Caco-2 (cell line): ENCODE measurements around the gene PSMB3. TPM values are rescaled to one million over a fixed set of nuclear protein-coding genes. Genes with fewer than 3 reads are reported as not detected.

Experiments
- BruUV-seq: library from RNA; stranded (reverse); fragments of 400-500 nt; replicated peaks from 2 replicates; lab custom pipeline; 2021; lab: Mats Ljungman, UMichigan
- CTCF ChIA-PET: fragments of 300-600 bp; sonication (Branson Sonifier 250); formaldehyde crosslinking; loops from one replicate; lab custom pipeline; 2022; ENCODE audit warnings: antibody characterized with exemption; lab: Charles Lee
- POLR2A ChIA-PET: fragments of 300-600 bp; sonication (Branson Sonifier 250); formaldehyde crosslinking; loops from one replicate; lab custom pipeline; 2022; ENCODE audit warnings: antibody characterized with exemption; lab: Charles Lee
- DNase-seq, 2 experiments: peaks; one replicate each; pipeline versions ENCODE4 v3.0.0 to v3.0.0-alpha.2; 2020 to 2022
- H3K27me3 ChIP-seq: replicated peaks from 2 replicates; pipeline ENCODE4 v1.6.0; 2011; ENCODE audit warnings: low read length; ENCODE audit not compliant: control insufficient read depth, insufficient read depth
- H3K36me3 ChIP-seq: 2 replicates; pipeline ENCODE4 v1.5.1; 2011; ENCODE audit warnings: low read length; ENCODE audit not compliant: control insufficient read depth, insufficient read depth
- H3K4me1 ChIP-seq: fragments of 250-450 bp; sonication (Bioruptor Pico); 2 replicates; pipeline ENCODE4 v1.5.1; 2020; ENCODE audit warnings: mild to moderate bottlenecking
- H3K4me3 ChIP-seq: 2 replicates; pipeline ENCODE4 v1.5.1; 2011; ENCODE audit warnings: low read depth, mild to moderate bottlenecking, control low read depth, low read length
- H3K9me3 ChIP-seq: fragments of 250-450 bp; sonication (Bioruptor Pico); 2 replicates; pipeline ENCODE4 v1.5.1; 2020; ENCODE audit warnings: mild to moderate bottlenecking, moderate library complexity
- H3K27ac Mint-ChIP-seq: one replicate; pipeline ENCODE4 v1.8.0; 2022; ENCODE audit warnings: mixed read lengths; ENCODE audit not compliant: unreplicated experiment
- H3K27me3 Mint-ChIP-seq: one replicate; pipeline ENCODE4 v1.8.0; 2022; ENCODE audit warnings: mixed read lengths; ENCODE audit not compliant: insufficient read depth, unreplicated experiment
- H3K36me3 Mint-ChIP-seq: one replicate; pipeline ENCODE4 v1.8.0; 2022; ENCODE audit warnings: mild to moderate bottlenecking, mixed read lengths; ENCODE audit not compliant: insufficient read depth, unreplicated experiment
- H3K4me1 Mint-ChIP-seq: one replicate; pipeline ENCODE4 v1.8.0; 2022; ENCODE audit warnings: low read depth, mixed read lengths; ENCODE audit not compliant: unreplicated experiment
- H3K4me3 Mint-ChIP-seq: one replicate; pipeline ENCODE4 v1.8.0; 2022; ENCODE audit warnings: mild to moderate bottlenecking, moderate library complexity, mixed read lengths; ENCODE audit not compliant: unreplicated experiment
- H3K9me3 Mint-ChIP-seq: one replicate; pipeline ENCODE4 v1.8.0; 2022; ENCODE audit warnings: mixed read lengths; ENCODE audit not compliant: unreplicated experiment
- CTCF ChIP-seq, 2 experiments: fragments of 200-600 bp in 1 of 2; IDR thresholded peaks; 1 replicate in 1 of 2; 2 replicates in 1 of 2; pipeline versions ENCODE4 v1.5.1 to v1.8.0; 2011 to 2022; ENCODE audit warnings: antibody characterized with exemption in 1 of 2, control low read depth in 1 of 2, inconsistent platforms in 1 of 2, low read depth in 1 of 2, low read length in 1 of 2, mild to moderate bottlenecking in 1 of 2, moderate library complexity in 1 of 2; ENCODE audit not compliant: insufficient read depth in 1 of 2, severe bottlenecking in 1 of 2, unreplicated experiment in 1 of 2
- intact Hi-C: fragments of 100-400 bp; cut with micrococcal nuclease; formaldehyde crosslinking; loops from one replicate; pipeline ENCODE4 v1.10.0; 2022; ENCODE audit not compliant: unreplicated experiment
- total RNA-seq: library from RNA; stranded (reverse); gene quantifications from 2 replicates; pipeline ENCODE4 v1.2.3, GENCODE V29; 2022

PSMB3 gene
- total RNA-seq, 1 experiment from 2014 or later: 427 TPM

GRCh38 chr17:38712593-38712992 lies 39.9 kb upstream of the PSMB3 start:
- Histone ChIP-seq H3K27me3 (no peaks in the 10 kb centered on the region), H3K36me3 (peaks cover 8% of the 10 kb centered on the region), H3K4me1 (no peaks in the 10 kb centered on the region; the same call in 1 of the 2 replicates), H3K9me3 (no peaks in the 10 kb centered on the region), H3K4me3 (no peak overlapping the region)
- H3K27ac Mint-ChIP-seq: no peak overlapping the region
- intact Hi-C loops: no loop called here
- BruUV-seq: no TSS peak
- no peak overlapping the region for H3K4me3 Mint-ChIP-seq
- H3K9me3 Mint-ChIP-seq: no peaks in the 10 kb centered on the region
- no peaks in the 10 kb centered on the region for H3K27me3 Mint-ChIP-seq
- H3K36me3 Mint-ChIP-seq: peaks cover 25% of the 10 kb centered on the region
- TF ChIP-seq CTCF (IDR thresholded peaks at IDR 0.05; ENCODE audit: insufficient read depth in 1 of 2, low read depth in 1 of 2, low read length in 1 of 2, severe bottlenecking in 1 of 2, unreplicated experiment in 1 of 2): no peak
- ChIA-PET CTCF (no interaction called here), POLR2A (no interaction called here)
- DNase-seq: no peak
- H3K4me1 Mint-ChIP-seq: peaks cover 27% of the 10 kb centered on the region

- CTCF ChIA-PET: no interaction called here
- no peaks in the 10 kb centered on the region; the same call in 1 of the 2 replicates for H3K4me1 ChIP-seq
- no peaks in the 10 kb centered on the region for H3K9me3 ChIP-seq
- H3K36me3 ChIP-seq: peaks cover 9% of the 10 kb centered on the region
- no peak for DNase-seq
- no peak overlapping the region for H3K27ac Mint-ChIP-seq
- H3K27me3 ChIP-seq: no peaks in the 10 kb centered on the region
- no peak overlapping the region for H3K4me3 Mint-ChIP-seq
- H3K4me3 ChIP-seq: no peak overlapping the region
- H3K9me3 Mint-ChIP-seq: no peaks in the 10 kb centered on the region
- H3K27me3 Mint-ChIP-seq: no peaks in the 10 kb centered on the region
- POLR2A ChIA-PET: no interaction called here
- no peak for TF ChIP-seq CTCF (IDR thresholded peaks at IDR 0.05; ENCODE audit: insufficient read depth in 1 of 2, low read depth in 1 of 2, low read length in 1 of 2, severe bottlenecking in 1 of 2, unreplicated experiment in 1 of 2)
- H3K4me1 Mint-ChIP-seq: peaks cover 29% of the 10 kb centered on the region
- H3K36me3 Mint-ChIP-seq: peaks cover 34% of the 10 kb centered on the region
- BruUV-seq: no TSS peak
- intact Hi-C loops: no loop called here
Observed at GRCh38 chr17:38713456-38714075, 39.0 kb upstream of the PSMB3 start.

DNA sequence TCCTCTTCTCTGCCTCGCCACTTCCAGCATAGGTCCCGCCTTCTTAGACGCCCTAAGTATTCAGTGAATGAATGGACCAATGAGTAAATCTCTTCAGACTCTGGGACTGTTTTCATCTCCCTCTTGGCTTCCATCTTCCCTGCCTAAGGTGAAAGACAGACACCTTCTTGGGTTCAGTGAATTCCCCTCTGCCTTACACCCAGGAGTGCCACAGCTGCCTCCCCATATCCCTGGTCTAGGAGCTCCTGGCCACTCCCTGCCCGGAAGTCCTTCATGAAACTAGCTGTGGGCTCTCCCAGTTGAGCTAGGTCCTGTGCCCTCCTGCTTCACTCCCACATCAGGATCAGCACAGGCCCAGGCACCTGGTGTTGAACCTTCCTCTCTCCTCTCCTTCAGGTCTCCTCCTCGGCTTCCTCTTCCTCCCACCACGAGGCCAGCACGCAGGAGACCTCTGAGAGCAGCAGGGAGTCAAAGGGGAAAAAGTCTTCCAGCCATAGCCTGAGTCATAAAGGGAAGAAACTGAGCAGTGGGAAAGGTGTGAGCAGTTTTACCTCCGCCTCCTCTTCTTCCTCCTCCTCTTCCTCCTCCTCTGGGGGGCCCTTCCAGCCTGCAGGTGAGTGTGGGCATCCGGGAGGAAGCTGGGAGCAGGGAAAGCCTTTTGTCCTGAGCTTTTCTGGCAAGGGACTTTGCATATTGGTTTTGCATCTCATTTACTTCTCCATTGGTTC lies 37.2 kb upstream of the PSMB3 start:
- peaks cover 10% of the 10 kb centered on the region for H3K36me3 ChIP-seq

More for the DNA sequence above, 37.2 kb upstream of the PSMB3 start:
- H3K9me3 Mint-ChIP-seq: no peaks in the 10 kb centered on the region
- Histone ChIP-seq H3K4me1 (peaks cover 7% of the 10 kb centered on the region; the same call in 1 of the 2 replicates), H3K27me3 (no peaks in the 10 kb centered on the region), H3K9me3 (no peaks in the 10 kb centered on the region), H3K4me3 (no peak overlapping the region)
- H3K4me1 Mint-ChIP-seq: peaks cover 25% of the 10 kb centered on the region
- ChIA-PET POLR2A (interaction anchor here (0.6 kb wide), 1 partner anchor 30 kb away, joined by 4 read pairs; no protein-coding TSS in a partner anchor), CTCF (interaction anchor here (0.8 kb wide), 1 partner anchor 20 kb away, joined by 3 read pairs; no protein-coding TSS in a partner anchor)
- H3K36me3 Mint-ChIP-seq: peaks cover 41% of the 10 kb centered on the region
- intact Hi-C loops: no loop called here
- no peak for TF ChIP-seq CTCF (IDR thresholded peaks at IDR 0.05; ENCODE audit: insufficient read depth in 1 of 2, low read depth in 1 of 2, low read length in 1 of 2, severe bottlenecking in 1 of 2, unreplicated experiment in 1 of 2)
- peak overlapping the region; percentile 17 for H3K27ac Mint-ChIP-seq
- H3K4me3 Mint-ChIP-seq: no peak overlapping the region
- DNase-seq: no peak
- H3K27me3 Mint-ChIP-seq: no peaks in the 10 kb centered on the region
- no TSS peak for BruUV-seq
